H1 (cell line): Measurements from ENCODE around the gene TXNDC11. TPM values are rescaled to one million over a fixed set of nuclear protein-coding genes. Genes with fewer than 3 reads are reported as not detected.

Experiments used
- CTCF ChIA-PET: fragments of 300-600 bp; sonication (Branson Sonifier 250); formaldehyde crosslinking; loops from one replicate; lab custom pipeline; 2021; ENCODE audit not compliant: partially characterized antibody; lab: Charles Lee
- POLR2A ChIA-PET: fragments of 300-600 bp; sonication (Branson Sonifier 250); formaldehyde crosslinking; loops from one replicate; lab custom pipeline; 2021; ENCODE audit warnings: inconsistent platforms; ENCODE audit not compliant: partially characterized antibody; lab: Charles Lee
- DNase-seq, 2 experiments: peaks; one replicate each; pipeline versions ENCODE4 v3.0.0 to v3.0.0-alpha.2; 2010 to 2022; ENCODE audit warnings: low spot score in 2 of 2, low read depth in 1 of 2, mixed read lengths in 1 of 2
- FAIRE-seq: peaks from 2 replicates; lab custom pipeline; 2011; peaks lifted over from hg19 to GRCh38; lab: Jason Lieb, UNC
- H2AFZ ChIP-seq: 2 replicates; pipeline ENCODE4 v1.8.1; 2012; ENCODE audit warnings: low read length, inconsistent platforms
- H2AK5ac ChIP-seq: 2 replicates; pipeline ENCODE4 v1.6.1; 2013; ENCODE audit warnings: low read depth, low read length
- H2BK120ac ChIP-seq: replicated peaks from 2 replicates; pipeline ENCODE3; 2013; ENCODE audit warnings: low read depth, low read length, inconsistent platforms
- H2BK12ac ChIP-seq: 2 replicates; pipeline ENCODE4 v1.6.1; 2013; ENCODE audit warnings: low read depth, low read length
- H2BK15ac ChIP-seq: 2 replicates; pipeline ENCODE4 v1.6.1; 2013; ENCODE audit warnings: low read length
- H2BK20ac ChIP-seq: 2 replicates; pipeline ENCODE4 v1.6.1; 2013; ENCODE audit warnings: low read length
- H2BK5ac ChIP-seq: 2 replicates; pipeline ENCODE4 v1.6.1; 2013; ENCODE audit warnings: low read depth, low read length
- H3K14ac ChIP-seq: 2 replicates; pipeline ENCODE4 v1.6.1; 2013; ENCODE audit warnings: inconsistent platforms; ENCODE audit not compliant: insufficient read length
- H3K18ac ChIP-seq: 2 replicates; pipeline ENCODE4 v1.6.1; 2013; ENCODE audit warnings: low read length; ENCODE audit errors: extremely low read depth
- H3K23ac ChIP-seq: 2 replicates; pipeline ENCODE4 v1.6.1; 2013; ENCODE audit warnings: inconsistent platforms; ENCODE audit not compliant: insufficient read length
- H3K23me2 ChIP-seq: 2 replicates; pipeline ENCODE4 v1.6.1; 2013; ENCODE audit warnings: low read depth, low read length
- H3K27ac ChIP-seq: 2 replicates; pipeline ENCODE4 v1.6.1; 2011; ENCODE audit warnings: low read depth, low read length, inconsistent platforms
- H3K27me3 ChIP-seq, 4 experiments: replicated peaks in 1 of 4; 1 replicate in 1 of 4; 2 replicates in 3 of 4; pipeline versions ENCODE4 v1.6.1 to v1.8.1; 2011 to 2013; ENCODE audit warnings: low read length in 3 of 4, mild to moderate bottlenecking in 3 of 4, inconsistent platforms in 2 of 4, mixed read lengths in 2 of 4, moderate library complexity in 1 of 4; ENCODE audit not compliant: control insufficient read depth in 3 of 4, insufficient read depth in 3 of 4; ENCODE audit errors: extremely low read depth in 1 of 4
- H3K36me3 ChIP-seq, 4 experiments: 2 replicates each; pipeline versions ENCODE4 v1.6.1 to v1.8.1; 2011 to 2013; ENCODE audit warnings: mild to moderate bottlenecking in 4 of 4, low read length in 3 of 4, moderate library complexity in 2 of 4, control low read depth in 1 of 4, inconsistent platforms in 1 of 4; ENCODE audit not compliant: insufficient read depth in 4 of 4, control insufficient read depth in 2 of 4
- H3K4ac ChIP-seq: replicated peaks from 2 replicates; pipeline ENCODE3; 2013; ENCODE audit warnings: low read length, low read depth, mixed read lengths, inconsistent platforms; ENCODE audit not compliant: insufficient read length
- H3K4me1 ChIP-seq, 4 experiments: replicated peaks in 1 of 4; 1 replicate in 1 of 4; 2 replicates in 3 of 4; pipeline versions ENCODE4 v1.6.1 to v1.8.1; 2011 to 2013; ENCODE audit warnings: low read length in 3 of 4, inconsistent platforms in 2 of 4, mixed read lengths in 1 of 4; ENCODE audit not compliant: insufficient read depth in 4 of 4, control insufficient read depth in 3 of 4
- H3K4me2 ChIP-seq, 2 experiments: 2 replicates each; pipeline versions ENCODE4 v1.6.1 to v1.8.1; 2011 to 2013; ENCODE audit warnings: low read depth in 2 of 2, low read length in 2 of 2, control low read depth in 1 of 2, inconsistent platforms in 1 of 2, mild to moderate bottlenecking in 1 of 2; ENCODE audit not compliant: insufficient read depth in 1 of 2
- H3K4me3 ChIP-seq, 4 experiments: fragments of 200-600, 300-600 bp in 1 of 4; sonication (generic), shearing (Covaris generic), sonication (Bioruptor Twin) in 1 of 4; 2 replicates each; pipeline versions ENCODE4 v1.5.1 to v1.8.1; 2011 to 2016; ENCODE audit warnings: low read length in 4 of 4, low read depth in 3 of 4, control low read depth in 2 of 4, inconsistent platforms in 2 of 4, mild to moderate bottlenecking in 2 of 4, mixed read lengths in 1 of 4, moderate library complexity in 1 of 4; ENCODE audit not compliant: insufficient read depth in 2 of 4; ENCODE audit errors: extremely low read depth in 1 of 4
- H3K56ac ChIP-seq: replicated peaks from 2 replicates; pipeline ENCODE3; 2013; ENCODE audit warnings: low read depth, mild to moderate bottlenecking, mixed read lengths, low read length, inconsistent platforms; ENCODE audit not compliant: insufficient read length
- H3K79me1 ChIP-seq: 2 replicates; pipeline ENCODE4 v1.6.1; 2013; ENCODE audit warnings: low read depth, low read length, control low read depth
- H3K79me2 ChIP-seq, 2 experiments: 2 replicates each; pipeline versions ENCODE4 v1.6.1 to v1.8.1; 2012 to 2013; ENCODE audit warnings: low read length in 2 of 2, mild to moderate bottlenecking in 2 of 2, inconsistent platforms in 1 of 2; ENCODE audit not compliant: insufficient read depth in 2 of 2, control insufficient read depth in 1 of 2
- H3K9ac ChIP-seq, 4 experiments: replicated peaks in 1 of 4; 1 replicate in 1 of 4; 2 replicates in 3 of 4; pipeline versions ENCODE4 v1.6.1 to v1.8.1; 2011 to 2013; ENCODE audit warnings: low read depth in 3 of 4, low read length in 3 of 4, control low read depth in 2 of 4, mild to moderate bottlenecking in 2 of 4, moderate library complexity in 2 of 4, inconsistent platforms in 1 of 4; ENCODE audit errors: extremely low read depth in 1 of 4
- H3K9me3 ChIP-seq, 2 experiments: 2 replicates each; pipeline versions ENCODE4 v1.6.1 to v1.8.1; 2012 to 2013; ENCODE audit warnings: mild to moderate bottlenecking in 2 of 2, moderate library complexity in 2 of 2, control low read depth in 1 of 2, inconsistent platforms in 1 of 2, low read depth in 1 of 2, low read length in 1 of 2, mixed read lengths in 1 of 2; ENCODE audit not compliant: insufficient read depth in 2 of 2
- H4K20me1 ChIP-seq, 2 experiments: replicated peaks in 1 of 2; 2 replicates each; pipeline versions ENCODE3 to v1.8.1; 2011 to 2013; ENCODE audit warnings: inconsistent platforms in 2 of 2, low read length in 2 of 2, mild to moderate bottlenecking in 1 of 2; ENCODE audit not compliant: insufficient read depth in 2 of 2, control insufficient read depth in 1 of 2
- H4K5ac ChIP-seq: 2 replicates; pipeline ENCODE4 v1.6.1; 2013; ENCODE audit warnings: low read length, low read depth, mixed read lengths, inconsistent platforms; ENCODE audit not compliant: insufficient read length
- H4K8ac ChIP-seq: 2 replicates; pipeline ENCODE4 v1.8.0; 2013; ENCODE audit warnings: mild to moderate bottlenecking, moderate library complexity, low read length, inconsistent platforms; ENCODE audit not compliant: insufficient read depth; ENCODE audit errors: extremely low read depth
- H4K91ac ChIP-seq: replicated peaks from 2 replicates; pipeline ENCODE3; 2013; ENCODE audit warnings: low read length, mixed read lengths, inconsistent platforms; ENCODE audit not compliant: insufficient read length
- CBX5 ChIP-seq: fragments of 300-800, 300-1000 bp; sonication (generic); IDR thresholded peaks from 2 replicates; pipeline ENCODE4 v1.7.1; 2016; ENCODE audit warnings: antibody characterized with exemption, low read length, low read depth
- CHD1 ChIP-seq: IDR thresholded peaks from 2 replicates; pipeline ENCODE4 v1.6.1; 2012; ENCODE audit warnings: low read depth, low read length, improper control_type of control experiment
- CREB1 ChIP-seq: IDR thresholded peaks from 2 replicates; pipeline ENCODE4 v1.6.1; 2012; ENCODE audit warnings: inconsistent platforms
- GTF2F1 ChIP-seq: IDR thresholded peaks from 2 replicates; pipeline ENCODE4 v1.6.1; 2012; ENCODE audit warnings: low read depth, low read length, improper control_type of control experiment, borderline replicate concordance
- MAX ChIP-seq: IDR thresholded peaks from 2 replicates; pipeline ENCODE4 v1.6.1; 2012; ENCODE audit warnings: inconsistent platforms
- POU5F1 ChIP-seq: IDR thresholded peaks from 2 replicates; pipeline ENCODE4 v1.6.1; 2011; ENCODE audit warnings: low read depth, mild to moderate bottlenecking, low read length, moderate library complexity
- RNF2 ChIP-seq: fragments of 200-900, 300-1000 bp; sonication (generic); IDR thresholded peaks from 2 replicates; pipeline ENCODE4 v1.7.1; 2016; ENCODE audit warnings: borderline replicate concordance, low read depth, mild to moderate bottlenecking, antibody characterized with exemption, low read length; ENCODE audit not compliant: poor library complexity, severe bottlenecking; ENCODE audit errors: missing control alignments
- SIN3A ChIP-seq, 2 experiments: IDR thresholded peaks in 1 of 2; conservative IDR thresholded peaks in 1 of 2; 2 replicates each; pipeline ENCODE4 v1.6.1; 2011 to 2012; ENCODE audit warnings: low read length in 2 of 2, improper control_type of control experiment in 1 of 2, low read depth in 1 of 2, mild to moderate bottlenecking in 1 of 2
- SUZ12 ChIP-seq: fragments of 200-600 bp; sonication (generic); IDR thresholded peaks from 2 replicates; pipeline ENCODE4 v1.6.1; 2012; ENCODE audit warnings: mild to moderate bottlenecking, inconsistent platforms, low read length, moderate library complexity, mixed read lengths
- TAF7 ChIP-seq: optimal IDR thresholded peaks from 2 replicates; pipeline ENCODE3; 2011; ENCODE audit warnings: low read depth, mild to moderate bottlenecking, inconsistent platforms, low read length, moderate library complexity, borderline replicate concordance
- WGBS, 2 experiments: shearing (Covaris generic) in 1 of 2; methylation state at CpG; one replicate each; pipeline versions ENCODE4 v1.1.6 to v1.1.7; 2013 to 2015; ENCODE audit warnings: low lambda C conversion rate in 2 of 2, mixed read lengths in 2 of 2, inconsistent platforms in 1 of 2, low coverage in 1 of 2, missing lambda C conversion rate in 1 of 2; ENCODE audit not compliant: insufficient replicate concordance in 2 of 2, insufficient coverage in 1 of 2, insufficient read length in 1 of 2; ENCODE audit errors: extremely low coverage in 1 of 2, missing lambda C conversion rate in 1 of 2; 5-methylcytosine and 5-hydroxymethylcytosine counted together
- polyA plus RNA-seq, 7 experiments: library from polyadenylated mRNA; depleted of rRNA in 3 of 7; stranded (reverse) in 5 of 7; unstranded in 2 of 7; fragments of >200 nt in 5 of 7; fragments of 200-250 nt in 2 of 7; gene quantifications; 1 replicate in 5 of 7; 2 replicates in 1 of 7; 4 replicates in 1 of 7; pipeline versions ENCODE4 v1.2.1 to v1.2.3, GENCODE V29; 2011 to 2013; ENCODE audit warnings: missing spikeins in 2 of 7, mixed read lengths in 2 of 7
- total RNA-seq: library from RNA; stranded (reverse); fragmentation: NEBNext Ultra II Directional; extraction: Animal tissue kit (Norgen Biotek cat#: 25700); gene quantifications from 2 replicates; pipeline ENCODE4 v1.2.1, GENCODE V29; 2021

The TXNDC11 gene
- total and polyA plus RNA-seq, 2 of the 8 experiments (the other 6 are each of a cell fraction or from before 2014, with no cell fraction given): 13.5 to 13.8 TPM

- 5% methylated on average over 14 of the region's 14 CpGs; no CpG with 5 or more reads in 1 of the 2 experiments for WGBS, 2 experiments
- peak overlapping the region in 3 of 4 experiments; percentile 30 to 65 (median 62); a peak in 6 of 7 replicates for H3K9ac ChIP-seq
- H3K23me2 ChIP-seq: peaks cover 8% of the 10 kb centered on the region; the same call in 1 of the 2 replicates
- FAIRE-seq (peak; percentile 96), DNase-seq (peak; percentile 69 to 72)
- H3K79me1 ChIP-seq: no peaks in the 10 kb centered on the region; the same call in 1 of the 2 replicates
- peaks cover 0 to 2% of the 10 kb centered on the region in 2 experiments for H4K20me1 ChIP-seq
- peak overlapping the region; percentile 80 for H4K5ac ChIP-seq
- peak overlapping the region; percentile 75; the same call in 1 of the 2 replicates for H2BK12ac ChIP-seq
- H3K14ac ChIP-seq: no peak overlapping the region
- H3K4me2 ChIP-seq: peak overlapping the region; percentile 65 to 72
- peak overlapping the region; percentile 65; the same call in 1 of the 2 replicates for H3K27ac ChIP-seq
- H3K36me3 ChIP-seq: no peaks in the 10 kb centered on the region
- H2BK5ac ChIP-seq: peak overlapping the region; percentile 53; the same call in 1 of the 2 replicates
- POLR2A ChIA-PET: interaction anchor here (0.7 to 3.7 kb wide), 27 partner anchors 9 to 229 kb away, joined by 3 to 23 read pairs (median 5); partner anchors contain the start of gene SNN
- H4K91ac ChIP-seq: peak overlapping the region; percentile 89
- no peaks in the 10 kb centered on the region for H3K27me3 ChIP-seq
- H2BK120ac ChIP-seq: no peak overlapping the region
- no peak overlapping the region for H3K4ac ChIP-seq
- H3K56ac ChIP-seq: no peak overlapping the region
- H3K4me3 ChIP-seq: peak overlapping the region; percentile 6 to 47 (median 32); a peak in 6 of 8 replicates
- no peak overlapping the region for H2AK5ac ChIP-seq
- H3K4me1 ChIP-seq: peaks cover 0 to 27% (median 20%) of the 10 kb centered on the region in 4 experiments; a peak in 6 of 7 replicates
- no peak overlapping the region; the same call in 1 of the 2 replicates for H2BK20ac ChIP-seq
- H3K23ac ChIP-seq: no peak overlapping the region
- CTCF ChIA-PET: interaction anchor here (0.6 to 4.2 kb wide), 12 partner anchors 9 to 622 kb away, joined by 3 to 24 read pairs (median 4); no protein-coding TSS in a partner anchor
- H3K9me3 ChIP-seq: no peaks in the 10 kb centered on the region
- H4K8ac ChIP-seq: no peak overlapping the region; the same call in 1 of the 2 replicates
- H3K18ac ChIP-seq: peak overlapping the region; percentile 86; the same call in 1 of the 2 replicates
- no peaks in the 10 kb centered on the region for H3K79me2 ChIP-seq
- H2AFZ ChIP-seq: no peak overlapping the region
- H2BK15ac ChIP-seq: 0 out of 2 replicates have a peak overlapping the region, but pooled peaks have one; percentile 36
- TF ChIP-seq MAX (peak; percentile 72), CREB1 (no peak), CBX5 (no peak), POU5F1 (0 out of 2 replicates have a peak, but pooled peaks have one; percentile 44), GTF2F1 (no peak; the same call in 1 of the 2 replicates), SIN3A (conservative IDR thresholded peaks at IDR 0.05 in 1 of 2, IDR thresholded peaks at IDR 0.05 in 1 of 2; ENCODE audit: low read depth in 1 of 2, low read length in 2 of 2) (no peak), RNF2 (no peak), TAF7 (peak; percentile 66), CHD1 (no peak), SUZ12 (no peak)
Measured at GRCh38 chr16:11636172-11636721, 106.4 kb downstream of the TXNDC11 start.
